ENCODE results near the gene CTDSP2. TPM values are rescaled to one million over a fixed set of nuclear protein-coding genes. Genes with fewer than 3 reads are reported as not detected.

CTDSP2 gene
- total and polyA plus RNA-seq, 2 of the 8 experiments (the other 6 are each of a cell fraction or from before 2014, with no cell fraction given): 71.3 to 91.7 TPM

DNA sequence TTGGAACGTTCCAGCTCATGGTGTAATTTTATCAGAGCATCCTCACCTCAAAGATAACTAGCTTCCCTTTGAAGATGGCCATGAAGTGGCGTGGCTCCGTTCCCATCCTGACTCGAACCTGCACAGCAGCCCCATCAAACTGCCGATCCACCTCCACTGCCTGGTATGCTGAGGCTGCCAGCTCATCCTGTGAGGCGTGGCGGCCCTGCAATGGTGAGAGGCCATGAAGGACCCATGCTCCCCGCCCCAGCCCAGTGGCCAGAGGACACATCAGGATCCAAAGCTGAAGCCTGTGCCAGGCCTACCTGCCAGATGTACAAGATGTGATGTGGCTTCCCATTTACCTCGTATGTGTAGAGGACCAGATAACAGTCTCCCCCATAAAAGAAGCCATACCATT is 39.2 kb downstream of the CTDSP2 start (continued):
- TF ChIP-seq NRF1 (IDR thresholded peaks at IDR 0.05; ENCODE audit: low read depth, low read length) (no peak), YY1 (IDR thresholded peaks at IDR 0.05; ENCODE audit: low read depth, low read length) (no peak), JUN (IDR thresholded peaks at IDR 0.05; ENCODE audit: low read depth, low read length) (no peak), RBBP5 (IDR thresholded peaks at IDR 0.05; ENCODE audit: borderline replicate concordance, low read depth, low read length) (no peak)

Data from H1 (cell line).